Epidermal melanocyte (primary cell): Measurements from ENCODE around the gene ANKRD31.
"Not testable (repeated sequence)": the region's sequence is repeated elsewhere in the genome, so short reads cannot be mapped to it uniquely, and the experiment has no call there.

Source experiments
- DNase-seq: peaks from one replicate; pipeline ENCODE4 v3.0.0; 2011; ENCODE audit warnings: low spot score; ENCODE audit not compliant: insufficient read length

The ANKRD31 gene

DNA sequence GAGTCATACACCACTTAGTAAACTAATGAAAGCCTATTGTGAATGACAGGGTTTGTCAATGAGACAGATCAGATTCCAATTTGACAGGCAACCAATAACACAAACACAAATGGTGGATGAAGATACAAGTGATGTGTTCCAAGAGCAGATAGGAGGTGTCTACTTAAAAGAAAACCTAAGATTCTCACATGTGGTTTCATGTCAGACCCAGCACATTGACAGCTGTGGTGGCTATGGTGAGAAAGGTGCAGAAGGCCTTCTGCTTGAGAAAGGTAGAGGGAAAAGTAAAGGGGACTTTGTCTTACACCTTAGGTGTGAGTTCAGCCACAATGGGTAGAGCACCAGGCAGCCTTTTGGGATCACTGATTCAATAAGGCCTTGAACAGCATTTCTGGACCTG, 11.2 kb downstream of the ANKRD31 start:
- DNase-seq, result no peak

DNA sequence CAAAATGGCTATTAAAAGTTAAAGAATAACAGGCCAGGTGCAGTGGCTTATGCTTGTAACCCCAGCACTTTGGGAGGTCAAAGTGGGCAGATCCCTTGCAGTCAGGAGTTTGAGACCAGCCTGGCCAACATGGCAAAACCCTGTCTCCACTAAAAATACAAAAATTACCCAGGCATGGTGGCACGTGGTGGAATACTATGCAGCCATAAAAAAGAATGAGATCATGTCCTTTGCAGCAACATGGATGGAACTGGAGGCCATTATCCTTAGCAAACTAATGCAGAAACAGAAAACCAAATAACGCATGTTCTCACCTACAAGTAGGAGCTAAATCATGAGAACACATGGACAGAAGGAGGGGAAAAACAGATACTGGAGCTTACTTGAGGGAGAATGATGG, 15.9 kb downstream of the ANKRD31 start:
- DNase-seq, result not testable (repeated sequence)

DNA sequence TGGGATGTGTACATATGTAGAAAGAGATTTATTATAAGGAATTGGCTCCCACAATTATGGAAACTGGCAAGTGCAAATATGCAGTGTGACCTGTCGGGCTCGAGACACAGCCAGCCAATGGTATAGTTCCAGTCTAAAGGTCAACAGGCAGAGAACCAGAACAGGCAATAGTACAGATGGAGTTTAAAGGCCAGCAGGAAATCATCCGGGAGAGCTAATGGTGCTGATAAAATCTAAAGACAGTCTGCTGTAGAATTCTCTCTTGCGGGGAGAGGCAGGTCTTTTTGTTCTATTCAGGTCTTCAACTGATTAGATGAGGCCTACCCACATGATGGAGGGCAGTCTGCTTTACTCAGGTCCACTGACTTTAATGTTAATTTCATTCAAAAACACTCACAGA, 21.8 kb downstream of the ANKRD31 start:
- no peak for DNase-seq

DNA sequence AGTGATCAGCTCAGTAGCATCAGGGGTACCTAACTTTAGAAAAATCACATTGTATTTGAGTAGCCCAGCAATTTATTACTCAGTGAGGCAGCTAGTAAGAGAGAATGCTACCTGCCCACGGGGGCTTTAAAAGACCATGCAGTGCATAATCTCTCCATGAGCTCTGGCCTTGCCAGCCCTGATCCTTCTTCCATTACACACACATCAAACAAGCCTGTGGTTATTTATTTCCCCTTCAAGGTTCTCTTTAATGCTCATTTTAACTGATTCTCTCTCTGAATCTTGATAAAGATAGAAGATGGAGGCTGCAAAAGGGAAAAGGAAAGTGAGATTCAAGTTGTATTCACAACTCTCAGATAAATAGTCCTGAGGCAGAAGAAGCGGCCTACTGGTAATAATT, 22.3 kb downstream of the ANKRD31 start:
- no peak for DNase-seq

DNA sequence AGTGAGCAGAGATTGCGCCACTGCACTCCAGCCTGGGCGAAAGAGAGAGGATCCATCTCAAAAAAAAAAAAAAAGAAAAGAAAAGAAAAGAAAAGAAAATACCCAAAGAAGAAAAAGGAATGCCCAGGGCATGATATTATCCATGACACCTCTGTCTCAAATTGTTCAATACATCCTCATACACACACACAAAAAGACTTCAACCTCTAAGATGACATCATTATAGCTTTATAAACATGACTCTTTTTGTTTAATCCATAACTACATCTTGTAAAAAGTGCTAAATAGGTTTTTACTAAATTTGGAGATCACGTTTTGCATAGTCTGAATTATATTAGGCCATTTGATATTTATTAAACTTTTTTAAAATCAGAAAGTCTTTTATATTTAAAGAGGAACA, 33.1 kb downstream of the ANKRD31 start:
- DNase-seq, result no peak

DNA sequence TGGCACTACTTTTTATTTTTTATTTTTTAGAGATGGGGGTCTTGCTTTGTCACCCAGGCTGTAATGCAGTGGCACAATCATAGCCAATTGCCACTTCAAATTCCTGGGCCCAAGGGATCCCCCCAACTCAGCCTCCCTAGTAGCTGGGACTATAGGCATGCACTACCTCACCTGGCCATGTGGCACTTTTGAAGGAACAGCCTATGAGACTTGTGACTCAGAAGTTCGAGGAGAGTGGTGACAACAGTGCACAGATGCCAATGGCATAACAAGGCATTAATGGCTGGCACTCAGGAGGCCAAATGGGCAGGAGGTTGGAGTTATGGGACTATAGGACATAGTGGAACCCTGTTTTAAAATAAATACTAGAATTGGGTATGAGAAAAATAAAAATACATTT, 33.7 kb downstream of the ANKRD31 start:
- no peak for DNase-seq

DNA sequence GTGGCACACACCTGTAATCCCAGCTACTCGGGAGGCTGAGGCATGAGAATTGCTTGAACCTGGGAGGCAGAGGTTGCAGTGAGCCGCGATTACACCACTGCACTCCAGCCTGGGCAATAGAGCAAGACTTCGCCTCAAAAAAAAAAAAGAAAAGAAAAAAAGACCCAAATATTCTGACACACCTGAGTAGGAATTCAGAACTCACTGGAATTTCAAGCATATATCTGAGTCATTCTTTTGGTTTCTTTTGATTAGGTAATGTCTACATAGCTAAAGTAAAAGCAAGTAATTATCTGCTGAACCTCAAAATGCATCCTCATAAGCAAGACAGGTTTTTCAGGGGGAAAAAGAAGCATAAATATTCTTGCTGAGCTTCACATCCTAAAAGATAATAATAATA, 35.9 kb downstream of the ANKRD31 start:
- DNase-seq, result no peak

DNA sequence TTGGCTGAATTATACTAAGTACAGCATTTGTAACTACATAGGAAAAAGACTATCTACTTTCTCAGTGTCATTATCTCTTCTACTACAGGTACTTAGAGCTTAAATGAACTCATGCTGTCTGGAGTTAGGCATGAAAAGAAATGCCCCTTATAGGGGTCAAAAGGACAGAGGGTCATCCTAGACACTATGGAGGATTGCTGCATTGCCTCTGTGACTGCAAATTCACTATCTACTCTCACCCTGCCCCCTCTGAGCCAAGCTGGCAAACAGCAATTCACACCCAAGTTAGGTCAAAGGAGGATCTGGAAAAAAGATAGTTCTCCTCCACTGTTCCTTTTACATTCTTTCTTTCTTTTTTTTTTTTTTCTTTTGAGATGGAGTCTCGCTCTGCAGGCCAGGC, 36.7 kb downstream of the ANKRD31 start:
- DNase-seq, result no peak

DNA sequence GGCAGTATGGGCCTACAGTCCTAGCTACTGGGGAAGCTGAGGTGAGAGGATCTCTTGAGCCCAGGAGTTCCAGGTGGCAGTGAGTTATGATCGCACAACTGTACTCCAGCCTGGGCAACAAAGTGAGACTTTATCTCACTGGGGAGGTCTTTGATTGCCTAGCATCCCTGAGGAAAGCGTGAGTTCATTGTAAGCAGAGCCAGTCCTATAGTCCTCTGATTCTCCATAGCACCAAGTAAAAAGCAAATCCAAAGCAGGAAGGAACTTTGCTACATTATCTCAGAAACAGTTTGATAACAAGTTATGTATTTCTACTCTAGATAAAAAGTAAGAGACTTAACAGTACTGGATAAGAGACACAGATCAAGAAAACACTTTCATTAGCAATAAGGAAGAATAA, 37.6 kb downstream of the ANKRD31 start:
- DNase-seq, result no peak

DNA sequence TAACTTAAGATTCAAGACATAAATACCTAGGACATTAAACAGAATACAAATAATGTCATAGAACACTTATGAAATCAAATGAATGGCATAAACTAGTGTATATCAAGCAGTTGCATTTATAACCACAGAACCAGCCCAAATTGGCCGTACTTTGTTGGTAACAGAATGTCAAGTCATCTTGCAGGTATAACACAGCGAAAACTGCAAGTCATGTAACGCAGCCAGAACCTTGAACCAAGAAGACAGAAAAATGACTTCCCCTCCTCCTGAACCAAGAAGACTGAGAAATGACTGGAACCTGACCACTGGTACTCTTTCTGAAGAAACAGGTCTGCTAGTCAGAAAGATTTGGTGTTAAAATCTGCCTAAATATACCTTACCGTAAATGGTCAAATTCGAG, 38.9 kb downstream of the ANKRD31 start:
- DNase-seq, result no peak

DNA sequence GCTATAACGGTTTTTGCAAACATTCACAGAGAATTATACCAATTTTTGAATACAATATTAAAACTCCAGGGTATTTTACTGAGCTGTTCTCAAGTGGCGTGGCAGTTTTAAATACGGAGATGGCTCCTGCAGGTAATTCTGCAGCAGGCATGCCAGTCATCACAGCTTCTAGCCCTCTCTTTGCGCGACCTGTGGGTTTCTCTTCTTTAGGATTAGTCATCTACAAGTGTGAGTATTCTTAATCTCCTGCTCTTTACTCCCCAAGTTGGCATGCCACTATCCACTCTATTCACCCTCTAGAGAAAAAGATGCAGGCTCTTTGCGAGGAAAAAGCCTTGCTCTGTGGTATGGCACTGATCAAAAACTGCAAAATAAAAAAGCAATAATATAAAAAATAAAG, 43.9 kb downstream of the ANKRD31 start:
- no peak for DNase-seq

DNA sequence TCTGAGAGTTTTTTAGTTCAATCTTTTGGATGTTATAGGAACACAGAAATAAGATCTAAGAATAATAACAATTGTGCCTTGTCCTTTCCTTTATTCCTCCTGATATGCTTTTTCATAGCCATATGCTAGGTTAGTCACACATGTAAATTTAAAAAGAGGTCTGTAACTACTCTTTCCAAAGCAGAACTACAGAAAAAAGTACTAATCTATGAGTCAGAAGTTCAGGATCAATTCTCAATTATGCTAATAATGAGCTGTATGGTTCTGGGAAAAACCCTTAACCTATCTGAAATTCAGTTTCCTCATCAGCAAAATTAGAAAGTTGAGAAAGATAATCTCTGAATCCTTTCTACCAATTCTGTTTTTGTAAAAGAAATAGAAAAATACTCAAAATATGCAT, 44.4 kb downstream of the ANKRD31 start:
- no peak for DNase-seq

DNA sequence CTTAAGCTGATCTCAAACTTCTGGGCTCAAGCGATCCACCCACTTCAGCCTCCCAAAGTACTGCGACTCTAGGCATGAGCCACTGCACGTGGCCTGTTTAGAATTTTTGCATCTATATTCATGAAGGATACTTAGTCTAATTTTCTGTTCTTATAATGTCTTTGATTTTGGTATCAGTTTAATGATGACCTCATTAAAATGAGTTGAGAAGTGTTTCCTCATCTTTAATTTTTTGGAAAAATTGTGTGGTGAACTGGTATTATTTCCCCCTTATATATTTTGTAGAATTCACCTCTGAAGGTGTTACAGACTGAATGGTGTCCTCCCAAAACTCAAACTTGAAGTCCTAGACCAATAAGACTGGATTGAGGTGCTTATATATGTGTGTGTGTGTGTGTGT, 46.5 kb downstream of the ANKRD31 start:
- DNase-seq, result no peak

DNA sequence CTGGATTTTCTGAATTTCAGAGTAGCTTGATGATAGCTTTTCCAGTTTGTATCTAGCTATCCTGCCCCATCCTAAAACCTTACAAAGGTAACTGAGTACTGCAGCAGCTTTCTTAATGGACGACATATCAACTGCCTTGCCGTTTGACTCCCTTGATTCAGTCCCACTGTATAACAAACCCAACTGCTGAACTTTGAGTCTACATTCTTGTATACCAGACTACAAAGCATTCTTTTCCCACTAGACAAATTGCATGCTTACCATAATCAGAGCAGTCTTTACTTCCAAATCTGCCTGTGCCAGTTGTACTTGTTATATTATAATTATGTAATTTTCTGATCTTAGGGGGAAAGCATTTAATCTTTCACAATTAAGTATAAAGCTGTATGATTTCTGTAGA, 47.3 kb downstream of the ANKRD31 start:
- no peak for DNase-seq

DNA sequence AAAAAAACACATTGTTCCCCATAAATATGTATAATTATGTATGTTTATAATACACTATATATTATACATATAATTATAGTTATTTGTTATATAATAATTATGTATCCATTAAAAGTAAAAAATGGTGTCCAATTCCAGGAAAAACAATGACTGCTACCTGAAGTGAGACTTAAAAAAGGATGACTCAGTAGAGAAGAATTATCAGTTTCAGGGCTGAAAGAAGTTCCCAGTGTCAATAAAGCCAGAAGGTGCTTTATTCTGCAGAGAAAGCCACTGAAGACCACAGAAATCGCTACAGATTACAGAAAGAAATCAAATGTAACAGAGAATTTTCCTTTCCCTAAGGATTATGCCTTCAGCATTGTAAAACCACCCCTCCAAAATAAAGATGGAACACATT, 50.9 kb downstream of the ANKRD31 start:
- DNase-seq, result no peak

DNA sequence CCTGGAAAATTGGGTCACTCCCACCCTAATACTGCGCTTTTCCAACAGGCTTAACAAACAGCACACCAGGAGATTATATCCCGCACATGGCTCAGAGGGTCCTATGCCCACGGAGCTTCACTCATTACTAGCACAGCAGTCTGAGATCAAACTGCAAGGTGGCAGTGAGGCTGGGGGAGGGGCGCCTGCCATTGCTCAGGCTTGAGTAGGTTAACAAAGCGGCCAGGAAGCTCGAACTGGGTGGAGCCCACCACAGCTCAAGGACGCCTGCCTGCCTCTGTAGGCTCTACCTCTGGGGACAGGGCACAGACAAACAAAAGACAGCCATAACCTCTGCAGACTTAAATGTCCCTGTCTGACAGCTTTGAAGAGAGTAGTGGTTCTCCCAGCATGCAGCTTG, 60.7 kb downstream of the ANKRD31 start:
- DNase-seq, result not testable (repeated sequence)

DNA sequence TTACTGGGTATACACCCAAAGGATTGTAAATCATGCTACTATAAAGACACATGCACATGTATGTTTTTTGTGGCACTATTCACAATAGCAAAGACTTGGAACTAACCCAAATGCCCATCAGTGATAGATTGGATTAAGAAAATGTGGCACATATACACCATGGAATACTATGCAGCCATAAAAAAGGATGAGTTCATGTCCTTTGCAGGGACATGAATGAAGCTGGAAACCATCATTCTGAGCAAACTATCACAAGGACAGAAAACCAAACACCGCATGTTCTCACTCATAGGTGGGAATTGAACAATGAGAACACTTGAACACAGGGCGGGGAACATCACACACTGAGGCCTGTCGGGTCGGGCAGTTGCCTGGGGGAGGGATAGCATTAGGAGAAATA, 61.8 kb downstream of the ANKRD31 start:
- DNase-seq, result not testable (repeated sequence)

DNA sequence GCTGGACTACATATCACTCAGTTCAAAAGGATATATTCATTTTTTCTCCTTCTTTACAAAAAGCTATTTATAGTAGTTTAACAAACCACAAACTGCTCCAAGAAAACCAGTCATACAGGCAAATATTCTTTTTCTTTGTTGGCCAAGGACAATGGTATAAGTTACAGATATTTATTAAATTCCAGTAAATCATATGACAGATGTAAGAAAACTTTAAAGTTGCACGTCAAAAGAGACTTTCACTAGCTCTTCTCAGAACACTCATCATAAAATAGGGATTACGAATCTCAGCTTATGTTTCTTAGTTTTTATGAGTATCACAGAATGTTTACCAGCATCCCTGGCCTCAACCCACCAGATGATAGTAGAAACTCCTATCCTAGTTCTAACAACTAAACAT, 67.2 kb downstream of the ANKRD31 start:
- no peak for DNase-seq

DNA sequence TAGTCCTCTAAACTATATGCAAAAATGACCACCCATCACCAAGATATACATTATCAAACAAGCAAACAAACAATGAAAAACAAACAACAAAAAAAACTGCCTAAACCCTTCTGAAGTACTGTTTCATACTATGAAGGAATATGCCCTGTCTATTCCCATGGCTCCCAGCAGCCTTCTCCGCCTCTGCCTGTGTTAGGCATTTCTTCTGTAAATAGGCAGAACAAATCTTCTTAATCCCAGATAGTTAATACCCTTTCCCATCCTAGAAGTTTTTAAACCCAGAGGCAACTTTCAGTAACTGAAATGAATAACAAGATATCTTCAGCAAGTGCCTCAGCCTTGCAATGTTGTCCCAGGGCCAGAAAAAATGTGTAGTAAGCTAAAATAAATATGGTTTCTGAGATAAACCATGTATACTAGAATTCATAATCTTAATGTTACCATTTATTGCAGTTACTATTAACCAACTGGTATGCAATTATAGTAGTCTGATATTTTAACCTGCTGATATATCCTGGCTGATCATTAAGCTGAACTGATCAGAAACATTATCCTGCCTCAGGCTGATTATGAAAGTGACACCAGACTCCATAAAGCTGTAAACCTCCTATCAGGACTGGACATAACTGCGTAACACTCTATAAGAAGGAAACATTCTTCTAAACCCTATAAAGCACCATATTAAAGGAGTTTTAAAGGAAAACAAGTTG, 68.5 kb downstream of the ANKRD31 start:
- DNase-seq, result no peak

DNA sequence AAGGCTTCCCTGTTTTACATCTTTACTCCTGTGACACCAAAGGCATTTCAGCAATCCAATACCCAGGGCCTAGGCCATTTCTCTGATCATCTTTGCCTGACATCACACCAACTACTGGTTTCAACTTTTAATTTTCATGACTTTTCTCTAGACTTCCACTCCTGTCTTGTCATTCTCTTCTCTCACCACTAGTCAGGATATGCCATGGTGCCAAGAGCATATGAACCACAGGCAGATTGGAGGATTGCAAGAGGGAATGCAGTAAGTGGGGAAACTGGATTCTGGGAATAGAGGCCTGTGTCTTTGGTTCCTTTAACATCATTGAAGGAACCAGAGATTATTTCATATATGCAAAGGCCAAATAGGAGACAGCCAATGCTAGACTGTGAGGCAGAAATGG, 69.3 kb downstream of the ANKRD31 start:
- DNase-seq, result no peak

DNA sequence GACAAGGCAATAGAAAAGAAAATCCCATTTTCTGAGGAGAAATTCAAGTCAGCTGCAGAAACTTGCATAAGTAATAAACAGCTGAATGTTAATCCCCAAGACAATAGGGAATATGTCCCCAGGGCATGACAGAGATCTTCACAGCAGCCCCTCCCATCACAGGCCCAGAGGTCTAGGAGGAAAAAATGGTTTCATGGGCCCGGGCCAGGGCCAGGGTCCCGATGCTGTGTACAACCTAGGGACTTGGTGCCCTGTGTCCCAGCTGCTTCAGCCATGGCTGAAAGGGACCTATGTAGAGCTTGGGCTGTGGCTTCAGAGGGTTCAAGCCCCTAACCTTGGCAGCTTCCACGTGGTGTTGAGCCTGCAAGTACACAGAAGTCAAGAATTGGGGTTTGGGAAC, 75.2 kb downstream of the ANKRD31 start:
- DNase-seq, result not testable (repeated sequence)

DNA sequence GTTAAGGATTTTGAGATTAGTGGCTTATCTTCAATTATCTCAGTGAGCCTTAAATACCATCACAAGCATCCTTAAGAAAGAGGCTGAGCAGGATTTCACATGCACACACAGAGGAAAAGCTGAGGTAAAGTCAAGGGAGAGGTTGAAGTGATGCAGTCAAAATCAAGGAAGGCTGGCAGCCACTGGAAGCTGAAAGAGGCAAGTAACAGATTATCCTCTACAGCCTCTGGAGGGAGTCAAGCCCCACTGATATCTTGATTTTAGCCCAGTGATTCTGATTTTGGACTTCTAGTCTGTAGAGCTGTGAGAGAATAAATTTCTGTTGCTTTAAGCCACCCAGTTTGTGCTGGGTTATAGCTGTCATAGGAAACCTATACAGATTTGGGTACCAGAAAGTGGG, 80.1 kb downstream of the ANKRD31 start:
- no peak for DNase-seq

DNA sequence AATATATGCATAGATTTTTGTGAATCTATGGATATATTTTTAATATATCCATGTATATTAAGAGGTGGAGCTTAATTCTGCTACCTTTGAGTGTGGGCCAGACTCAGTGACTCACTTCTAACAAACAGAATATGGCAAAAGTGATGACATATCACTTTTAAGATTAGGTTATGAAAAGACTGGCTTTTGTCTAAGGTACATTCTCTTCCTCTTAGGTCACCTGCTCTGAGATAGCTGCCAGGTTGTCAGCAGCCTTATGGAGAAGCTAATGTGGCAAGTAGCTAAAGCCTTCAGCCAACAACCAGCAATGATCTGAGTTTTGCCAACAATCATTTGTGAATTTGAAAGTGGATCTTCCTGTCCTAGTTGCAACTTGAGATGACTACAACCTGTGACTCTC, 83.8 kb downstream of the ANKRD31 start:
- no peak for DNase-seq

DNA sequence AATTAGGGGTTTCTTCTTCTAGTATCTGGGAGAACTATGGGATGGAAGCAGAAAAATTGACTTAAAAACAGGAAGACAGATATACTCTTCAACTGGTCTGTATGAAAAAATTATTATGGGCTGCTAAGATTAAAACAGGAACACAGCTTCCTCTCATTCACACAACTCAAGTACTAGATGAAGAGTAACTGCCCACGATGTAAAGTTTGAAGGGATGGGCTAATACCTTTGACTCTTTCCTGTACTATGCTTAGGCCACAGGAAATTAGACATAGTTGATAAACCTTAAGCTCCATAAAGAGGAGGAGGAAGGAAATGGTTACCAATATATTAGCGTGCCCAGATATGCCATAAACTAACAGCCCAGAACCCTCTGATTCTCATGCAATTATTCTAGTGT, 88.6 kb downstream of the ANKRD31 start:
- no peak for DNase-seq
